Cerebellar nuclear complex (tissue), 1 donor: Measurements from ENCODE around the gene SYPL2.
"Not testable (repeated sequence)": the region's sequence is repeated elsewhere in the genome, so short reads cannot be mapped to it uniquely, and the experiment has no call there.

Experiments used
- DNase-seq, 2 experiments: peaks; one replicate each; lab custom pipeline; 2025; lab: John Stamatoyannopoulos, UW

SYPL2 gene

DNA sequence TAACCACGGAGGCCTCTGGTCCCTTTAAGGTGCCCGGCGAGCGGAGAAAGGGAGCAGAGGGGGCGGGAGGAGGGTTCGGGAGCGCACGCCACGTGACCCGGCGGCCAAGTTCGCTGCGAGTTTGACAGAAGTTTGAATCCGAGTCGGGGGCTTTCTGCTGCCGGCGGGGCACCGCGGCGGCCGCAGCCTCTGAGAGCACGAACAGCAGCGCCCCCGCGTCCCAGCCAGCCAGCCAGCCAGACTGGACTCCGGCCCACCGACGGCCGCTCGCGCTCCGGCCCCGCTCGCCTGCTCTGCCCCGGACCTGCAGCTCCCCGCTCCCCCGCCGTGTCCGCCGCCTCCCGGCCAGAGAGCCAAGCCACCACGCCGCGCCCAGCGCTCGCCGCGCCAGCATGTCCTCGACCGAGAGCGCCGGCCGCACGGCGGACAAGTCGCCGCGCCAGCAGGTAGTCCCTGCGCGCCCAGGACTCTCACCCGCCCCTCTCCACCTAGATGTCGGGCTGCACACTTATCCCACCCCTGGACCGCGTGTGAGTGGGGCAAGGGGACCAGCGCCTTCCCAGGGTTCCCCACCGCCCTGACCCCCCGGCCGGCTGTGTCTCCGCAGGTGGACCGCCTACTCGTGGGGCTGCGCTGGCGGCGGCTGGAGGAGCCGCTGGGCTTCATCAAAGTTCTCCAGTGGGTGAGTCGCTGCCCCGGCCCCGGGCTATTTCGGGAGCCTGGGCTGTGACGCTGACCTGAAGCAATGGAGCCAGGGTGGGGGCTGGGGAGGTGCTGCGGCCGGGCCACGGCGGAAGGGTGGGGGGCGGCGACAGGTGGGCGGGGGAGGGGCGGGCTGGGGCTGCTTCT is at the start of gene SYPL2:
Gene SYPL2 (plus strand): TSS at position 95 of the 849 bp plus-strand sequence. CDS start 298 bp downstream, at position 393.
- DNase-seq, result no peak

DNA sequence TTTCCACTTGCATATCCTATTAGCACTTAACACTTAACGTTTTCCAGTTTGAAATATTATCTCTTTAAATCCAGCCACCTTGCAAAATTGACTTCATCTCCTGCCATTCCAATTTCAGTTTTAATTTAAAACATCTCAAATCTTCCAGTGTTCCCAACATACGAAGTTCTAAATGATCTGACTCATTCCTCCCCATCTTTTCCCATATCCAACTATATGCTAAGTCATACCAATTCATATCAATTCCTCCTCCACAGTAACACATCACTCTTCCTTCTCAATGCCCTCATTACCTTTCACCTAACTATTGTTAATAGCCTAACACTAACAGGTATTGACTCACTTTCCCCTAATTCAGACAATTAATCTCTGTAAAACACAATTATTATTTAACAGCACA is 42.8 kb upstream of the SYPL2 start:
- no peak for DNase-seq

DNA sequence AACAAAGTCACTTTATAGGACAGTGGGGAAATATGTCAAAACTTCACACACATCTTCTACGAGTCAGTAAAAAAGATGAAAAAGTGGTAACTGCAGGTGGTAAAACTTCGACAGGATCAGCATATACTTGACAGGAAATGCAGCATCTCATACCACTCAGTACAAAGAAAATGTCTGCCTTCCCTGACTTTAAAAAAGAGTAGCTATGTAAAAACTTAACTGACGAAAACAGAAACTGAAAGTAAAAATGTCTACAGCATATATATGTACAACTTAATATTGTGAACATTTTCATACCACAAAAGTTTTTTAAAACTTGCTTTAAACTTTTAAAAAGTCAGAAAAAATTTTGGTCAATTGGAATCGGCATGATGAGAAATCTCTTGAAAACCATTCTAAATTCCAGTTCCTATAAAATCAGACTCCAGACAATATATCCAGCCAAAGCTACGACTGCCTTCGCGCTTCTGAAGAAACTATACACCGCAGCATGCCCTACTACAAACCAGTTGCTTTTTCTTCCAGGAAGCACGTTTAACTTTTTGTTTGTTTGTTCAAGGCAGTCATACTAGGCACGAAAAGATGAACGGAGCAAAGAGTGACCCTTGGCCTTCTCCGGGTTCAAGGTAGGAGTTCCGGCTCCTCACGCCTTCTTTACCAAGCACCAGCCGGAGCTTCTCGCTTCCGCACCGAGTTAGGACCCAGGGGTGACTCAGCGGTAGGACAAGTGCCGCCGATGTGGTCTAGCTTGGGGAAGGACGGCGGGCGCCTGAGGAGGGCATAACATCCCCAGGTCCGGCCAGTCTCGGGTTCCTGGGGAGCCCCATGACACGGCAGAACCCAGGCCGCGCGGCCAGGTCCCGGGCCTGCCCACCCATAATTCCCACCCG is 40.7 kb upstream of the SYPL2 start:
- no peak for DNase-seq

DNA sequence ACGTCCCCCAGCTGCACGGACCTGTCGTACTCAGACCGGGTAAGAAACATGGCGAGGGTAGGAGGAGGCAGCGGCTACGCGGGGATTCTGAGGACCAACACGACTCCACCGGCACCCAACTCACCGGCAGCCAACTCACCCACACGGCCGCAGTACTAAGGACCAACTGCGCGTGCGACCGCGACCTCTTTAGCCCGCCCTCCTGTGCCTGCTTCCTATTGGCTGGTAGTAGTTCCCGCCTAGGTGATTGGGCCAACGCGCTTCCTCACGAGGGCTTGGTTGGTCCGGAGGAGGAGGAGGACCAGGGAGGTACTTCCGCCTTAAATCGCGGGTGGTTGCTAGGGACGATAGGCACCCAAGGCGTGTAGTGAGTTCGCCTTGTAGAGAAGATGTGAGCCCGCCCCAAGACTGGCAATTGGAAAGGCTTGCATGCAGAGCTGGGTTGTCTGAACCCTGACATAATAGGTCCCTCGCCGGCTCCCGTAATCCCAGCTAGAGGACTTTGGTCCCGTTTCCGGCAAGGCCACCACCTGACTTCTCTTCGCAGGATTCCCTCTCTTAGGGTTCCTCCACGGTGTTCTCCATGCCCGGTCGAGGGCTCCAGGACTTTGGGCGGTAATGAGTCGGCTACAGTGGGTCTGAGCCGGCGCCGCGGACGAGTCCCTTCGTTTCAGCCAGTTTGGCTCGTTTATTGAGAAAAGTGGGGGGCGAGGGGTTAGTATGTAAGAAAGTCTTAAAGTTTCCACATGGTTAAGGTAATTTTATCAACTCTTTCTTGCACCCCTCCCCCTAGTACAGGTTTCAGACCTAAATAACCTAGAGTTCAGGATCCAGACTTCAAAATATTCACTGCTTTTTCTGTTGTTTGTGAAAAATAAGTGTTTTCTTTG is 39.8 kb upstream of the SYPL2 start, which contains the start of gene PSMA5:
Gene PSMA5 (minus strand): TSS at position 168 of the 890 bp plus-strand sequence. CDS start 118 bp downstream, at position 50.
- peak; percentile 93 to 95 for DNase-seq

DNA sequence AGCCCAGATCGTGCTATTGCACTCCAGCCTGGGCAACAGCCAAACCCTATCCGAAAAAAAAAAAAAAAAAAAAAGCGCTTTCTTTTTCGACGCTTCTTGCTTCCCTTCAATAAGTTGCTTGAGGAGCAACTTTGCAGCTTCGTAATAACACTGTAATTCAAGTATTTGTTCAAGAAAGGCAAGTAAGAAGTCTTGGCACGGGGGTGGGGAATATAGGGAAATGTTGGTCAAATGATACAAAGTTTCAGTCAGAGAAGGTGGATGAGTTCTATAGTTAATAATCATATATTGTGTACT is 39.2 kb upstream of the SYPL2 start:
- no peak for DNase-seq

DNA sequence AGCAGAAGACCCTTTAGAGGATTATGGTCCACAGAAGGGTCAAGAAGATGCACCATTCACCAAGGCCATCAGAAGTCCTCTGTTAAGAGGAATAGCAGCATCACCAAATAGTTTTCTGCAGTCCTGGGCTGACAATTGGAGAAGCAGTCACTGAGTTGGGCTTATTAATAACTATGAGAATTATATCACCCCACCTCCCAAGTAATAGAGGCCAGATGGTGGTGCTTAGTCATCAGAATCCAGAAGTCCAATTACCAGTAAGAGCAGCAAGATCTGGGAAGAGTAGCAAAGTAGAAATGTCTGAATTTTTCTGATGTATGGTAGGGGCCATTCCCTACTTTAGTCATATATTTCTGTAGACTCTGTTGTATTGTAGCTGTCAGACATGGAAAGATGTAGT is 34.0 kb upstream of the SYPL2 start:
- DNase-seq, result no peak

DNA sequence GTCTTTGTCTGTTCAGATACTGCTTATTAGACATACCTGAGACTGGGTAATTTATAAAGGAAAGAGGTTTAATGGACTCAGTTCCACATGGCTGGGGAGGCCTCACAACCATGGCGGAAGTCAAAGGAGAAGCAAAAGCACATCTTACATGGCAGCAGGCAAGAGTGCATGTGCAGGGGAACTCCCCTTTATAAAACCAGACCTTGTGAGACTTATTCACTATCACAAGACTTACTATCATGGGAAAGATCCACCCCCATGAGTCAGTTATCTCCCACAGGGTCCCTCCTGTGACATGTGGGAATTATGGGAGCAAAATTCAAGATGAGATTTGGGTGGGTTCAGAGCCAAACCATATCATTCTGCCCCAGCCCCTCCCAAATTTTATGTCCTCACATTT is 33.0 kb upstream of the SYPL2 start:
- no peak for DNase-seq

DNA sequence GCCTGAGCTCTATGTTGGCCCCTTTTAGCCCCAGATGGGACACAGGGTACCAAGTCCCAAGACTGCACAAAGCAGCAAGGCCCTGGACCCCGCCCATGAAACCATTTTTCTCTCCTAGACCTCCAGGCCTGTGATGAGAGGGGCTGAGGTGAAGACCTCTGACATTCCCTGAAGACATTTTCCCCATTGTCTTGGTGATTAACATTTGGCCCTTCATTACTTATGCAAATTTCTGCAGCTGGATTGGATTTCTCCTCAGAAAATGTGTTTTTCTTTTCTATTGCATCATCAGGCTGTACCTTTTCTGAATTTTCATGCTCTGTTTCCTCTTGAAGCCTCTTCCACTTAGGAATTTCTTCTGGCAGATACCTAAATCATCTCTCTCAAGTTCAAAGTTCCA is 31.9 kb upstream of the SYPL2 start:
- no peak for DNase-seq

DNA sequence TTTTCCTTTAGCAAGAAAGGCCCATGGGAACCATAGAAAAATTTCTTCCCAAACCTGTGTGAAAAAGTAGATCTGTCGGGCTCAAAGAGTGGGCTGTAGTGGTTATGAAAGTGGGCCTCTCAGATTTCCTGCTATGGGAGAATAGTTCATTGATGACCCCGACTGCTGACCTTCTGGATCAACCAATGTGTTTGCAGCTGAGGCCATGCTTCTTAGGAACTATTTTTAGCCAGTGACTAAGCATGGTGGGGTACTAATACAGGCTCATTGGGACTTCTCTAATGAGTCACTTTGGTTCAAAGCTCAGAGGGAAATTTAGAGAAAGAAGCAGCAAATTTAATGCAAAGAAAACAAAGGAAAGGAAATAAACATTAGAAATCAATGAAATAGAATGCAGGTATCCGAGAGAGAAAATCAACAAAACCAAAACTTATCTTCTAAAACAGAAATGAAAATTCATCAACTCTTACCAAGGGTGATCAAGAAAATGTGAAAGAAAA is 27.5 kb upstream of the SYPL2 start:
- no peak for DNase-seq

DNA sequence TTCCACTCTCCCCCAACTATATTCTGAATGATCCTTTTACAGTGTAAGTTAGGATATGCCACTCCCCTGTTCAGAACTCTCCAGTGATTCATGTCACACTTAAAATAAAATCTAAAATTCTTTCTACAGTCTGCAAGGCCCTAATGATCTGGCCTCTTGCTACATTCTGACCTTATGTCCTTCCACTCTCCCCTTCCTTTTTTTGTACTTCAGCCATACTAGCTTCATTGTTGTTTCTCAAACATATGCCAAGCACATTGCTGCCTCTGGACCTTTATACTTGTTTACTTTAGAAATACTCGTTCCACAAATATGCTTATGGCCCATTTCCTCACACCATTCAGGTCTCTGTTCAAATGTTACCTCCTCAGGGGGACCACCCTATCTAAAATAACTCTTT is 25.3 kb upstream of the SYPL2 start:
- no peak for DNase-seq

DNA sequence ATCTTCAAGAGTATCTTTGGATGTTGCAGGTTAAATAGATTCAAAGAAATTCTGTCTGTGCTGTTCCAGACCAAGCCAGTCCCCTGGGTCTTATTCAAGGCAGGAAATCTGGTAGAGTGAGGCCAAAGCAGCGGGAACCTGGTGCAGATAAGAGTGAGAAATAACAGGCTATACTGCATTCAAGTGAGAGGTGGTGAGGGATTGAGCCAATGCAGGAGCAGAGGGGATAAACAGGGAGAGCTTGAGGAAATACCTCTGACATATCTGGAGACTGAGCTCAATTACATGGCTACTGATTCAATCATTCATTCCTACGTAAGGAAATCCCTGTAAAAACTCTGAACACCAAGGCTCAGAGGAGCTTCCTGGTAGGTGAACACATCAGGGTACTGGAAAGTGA is 22.9 kb upstream of the SYPL2 start:
- no peak for DNase-seq

DNA sequence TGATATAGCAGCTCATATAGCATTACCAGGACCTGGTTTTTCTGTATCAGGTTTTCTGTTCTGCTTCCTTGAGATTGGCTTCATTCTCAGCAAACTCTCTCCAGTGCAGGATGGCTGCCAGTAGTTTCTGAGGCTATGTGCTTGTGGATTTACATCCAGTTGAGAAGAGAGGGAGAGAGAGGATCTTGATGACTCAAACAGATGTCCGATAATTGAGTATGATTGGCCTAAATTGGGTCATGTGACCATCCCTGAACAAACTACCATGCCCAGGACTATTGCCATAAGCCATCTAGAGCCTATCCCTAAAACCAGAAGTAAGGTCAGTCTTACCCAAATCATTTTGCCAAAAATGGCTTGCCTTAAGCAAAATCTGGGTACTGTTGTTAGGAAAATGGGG is 22.0 kb upstream of the SYPL2 start:
- DNase-seq, result no peak

DNA sequence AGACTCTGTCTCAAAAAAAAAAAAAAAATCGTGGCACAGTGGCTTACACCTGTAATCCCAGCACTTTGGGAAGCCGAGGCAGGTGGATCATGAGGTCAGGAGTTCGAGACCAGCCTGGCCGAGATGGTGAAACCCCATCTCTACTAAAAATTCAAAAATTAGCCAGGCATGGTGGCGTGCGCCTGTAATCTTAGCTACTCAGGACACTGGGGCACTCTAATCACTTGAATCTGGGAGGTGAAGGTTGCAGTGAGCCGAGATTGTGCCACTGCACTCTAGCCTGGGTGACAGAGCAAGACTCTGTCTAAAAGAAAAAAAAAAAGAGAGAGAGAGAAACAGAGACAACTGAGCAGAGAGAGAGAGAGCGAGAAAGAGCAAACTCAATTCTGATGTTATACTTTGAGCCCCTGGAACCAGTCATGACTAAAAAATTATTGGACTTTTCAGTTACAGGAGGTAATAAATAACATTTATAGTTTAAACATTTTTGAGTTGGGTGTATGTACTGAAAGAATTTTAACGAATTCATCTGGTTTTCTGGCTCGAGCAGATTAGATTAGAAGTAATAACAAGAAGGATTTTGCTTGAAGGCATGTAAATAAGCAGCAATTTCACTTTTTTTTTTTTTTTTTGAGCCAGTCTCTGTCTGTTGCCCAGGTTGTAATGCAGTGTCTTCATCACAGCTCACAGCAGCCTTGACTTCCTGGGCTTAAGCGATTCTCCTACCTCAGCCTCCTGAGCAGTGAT is 20.2 kb upstream of the SYPL2 start:
- not testable (repeated sequence) for DNase-seq

DNA sequence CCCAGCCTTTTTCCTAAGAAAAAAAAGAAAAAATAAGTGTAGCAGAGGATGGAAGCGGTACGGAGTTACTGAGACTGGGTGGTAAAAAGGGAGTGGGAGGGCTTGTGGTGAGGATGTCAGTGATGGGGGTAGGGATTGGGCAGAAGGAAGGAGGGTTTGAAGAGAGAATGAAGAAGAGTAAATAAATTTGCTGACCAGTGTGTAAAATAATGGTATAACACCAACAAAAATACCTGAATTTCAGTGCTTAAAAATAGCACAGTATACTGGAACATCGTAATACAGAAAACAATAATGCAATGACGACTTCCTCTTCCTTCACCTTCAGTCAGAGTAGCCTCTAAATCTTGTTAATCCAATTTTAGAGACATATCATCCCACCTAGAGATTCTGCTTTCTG is 18.8 kb upstream of the SYPL2 start:
- no peak for DNase-seq

DNA sequence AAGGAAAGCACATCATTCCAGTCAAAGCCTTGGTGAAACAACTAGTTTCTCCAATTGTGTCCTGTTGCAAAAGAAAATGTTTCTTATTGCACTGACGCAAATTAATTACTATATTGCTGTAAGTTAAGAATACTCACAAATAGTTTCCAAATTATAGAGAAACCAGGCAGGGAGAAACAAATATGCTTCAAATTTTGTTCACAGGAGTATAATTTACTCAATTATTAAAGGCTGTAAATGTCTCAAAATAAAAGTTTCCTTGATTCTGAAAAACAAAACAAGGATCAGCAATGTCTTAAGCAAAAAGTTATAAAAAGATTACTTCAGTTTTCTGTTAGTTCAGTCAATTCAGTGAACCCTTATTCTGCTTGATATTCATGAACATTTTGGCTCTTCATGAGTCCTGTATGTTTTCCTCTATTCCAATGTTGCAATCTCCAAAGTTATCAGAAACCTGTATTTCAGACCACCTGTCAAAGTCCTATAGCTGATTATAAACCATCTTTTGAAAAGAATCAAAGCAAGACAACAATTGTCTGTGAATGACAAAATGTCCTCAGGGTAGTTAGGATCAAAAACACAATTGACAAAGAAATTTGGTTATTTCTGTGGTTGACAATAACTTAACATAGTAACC is 11.7 kb upstream of the SYPL2 start:
- no peak for DNase-seq

DNA sequence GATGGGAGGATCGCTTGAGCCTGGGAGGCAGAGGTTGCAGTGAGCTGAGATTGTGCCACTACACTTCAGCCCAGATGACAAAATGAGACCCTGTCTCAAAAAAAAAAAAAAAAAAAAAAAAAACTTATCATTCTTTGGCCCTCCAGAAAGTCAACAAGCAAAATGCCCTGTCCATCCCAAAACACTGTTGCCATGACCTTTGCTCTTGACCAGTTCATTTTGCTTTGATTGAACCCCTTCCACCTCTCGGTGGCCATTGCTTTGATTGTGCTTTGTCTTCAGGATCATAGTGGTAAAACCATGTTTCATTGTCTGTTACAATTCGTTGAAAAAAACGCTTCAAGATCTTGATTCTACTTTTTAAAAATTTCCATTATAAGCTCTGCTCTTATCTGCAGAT is 8.5 kb upstream of the SYPL2 start:
- DNase-seq, result no peak

DNA sequence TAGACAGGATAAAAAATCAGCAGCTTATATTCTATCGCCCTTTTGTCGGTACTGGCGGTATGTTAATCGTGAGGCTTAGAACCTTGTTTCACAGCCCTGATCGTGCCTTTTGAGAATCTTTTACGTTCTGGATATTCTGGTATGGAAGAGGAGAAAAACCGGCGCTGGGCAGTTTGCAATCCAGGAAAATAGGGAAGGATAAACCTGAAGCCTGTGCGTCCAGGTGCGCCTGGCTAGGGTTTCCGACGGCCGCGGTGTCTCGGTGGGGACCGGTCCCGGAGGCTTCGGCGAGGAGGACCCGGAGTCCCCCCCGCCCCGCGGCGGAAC is 258 bp upstream of the SYPL2 start:
- no peak for DNase-seq

DNA sequence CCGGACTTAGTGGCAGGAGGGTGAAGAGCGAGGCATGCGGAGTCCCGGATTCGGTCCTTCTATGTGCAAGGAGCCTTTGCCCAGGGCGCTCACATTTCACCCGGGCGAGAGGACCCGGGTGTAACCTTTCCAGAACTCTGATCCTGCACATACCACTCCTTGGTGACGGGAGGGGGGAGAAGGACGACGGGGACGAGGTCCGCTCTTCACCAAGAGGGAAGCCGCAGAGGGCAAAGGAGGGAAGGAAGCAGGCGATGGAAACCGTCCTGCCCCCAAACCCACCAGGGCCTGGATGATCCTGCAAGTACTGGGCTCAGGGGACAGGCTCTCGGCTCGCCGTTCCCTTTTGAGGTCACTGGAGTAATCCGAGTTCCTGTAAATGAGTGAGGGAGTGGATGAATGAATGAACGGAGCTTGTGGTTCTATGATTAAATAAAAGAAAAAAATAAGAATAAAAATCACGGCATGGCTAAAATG is 993 bp downstream of the SYPL2 start:
- DNase-seq, result no peak

DNA sequence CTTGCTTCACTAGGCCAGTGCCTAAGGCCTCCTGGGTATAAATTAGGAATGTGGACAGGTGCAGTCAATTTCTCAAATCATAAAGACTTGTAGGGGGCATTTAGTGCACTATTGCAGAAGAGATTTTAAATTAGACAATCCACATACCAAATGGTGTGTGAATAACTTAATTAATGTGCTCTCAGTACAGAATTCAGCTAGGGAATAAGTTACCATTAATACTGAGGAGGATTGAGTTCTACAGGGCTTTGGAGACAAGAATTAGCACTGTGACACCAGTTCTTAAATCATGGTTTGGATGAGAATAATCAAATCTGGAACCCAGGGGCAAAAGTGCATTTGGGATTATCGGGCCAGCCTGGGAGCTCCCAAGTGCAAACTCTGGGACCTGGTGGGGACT is 1.7 kb downstream of the SYPL2 start:
- DNase-seq, result no peak

DNA sequence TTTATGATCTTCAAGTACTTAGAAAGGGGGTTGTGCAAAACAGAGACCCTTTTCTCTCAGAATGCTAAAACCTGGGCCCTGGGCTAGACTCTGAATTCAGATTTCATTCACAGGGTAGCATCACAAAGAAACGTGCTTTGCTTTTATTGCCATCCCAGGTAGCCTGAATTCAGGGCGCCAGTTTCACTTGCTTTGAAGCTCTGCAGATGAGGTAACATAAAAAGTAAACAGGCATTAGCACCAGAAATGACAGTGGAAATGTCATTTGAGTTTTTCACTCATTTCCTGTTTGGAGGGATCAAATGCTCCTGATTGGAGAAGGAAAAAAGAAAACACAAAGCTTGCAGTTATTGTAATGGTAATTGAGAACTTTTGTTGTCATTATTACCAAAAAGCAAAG is 2.6 kb downstream of the SYPL2 start:
- no peak for DNase-seq

DNA sequence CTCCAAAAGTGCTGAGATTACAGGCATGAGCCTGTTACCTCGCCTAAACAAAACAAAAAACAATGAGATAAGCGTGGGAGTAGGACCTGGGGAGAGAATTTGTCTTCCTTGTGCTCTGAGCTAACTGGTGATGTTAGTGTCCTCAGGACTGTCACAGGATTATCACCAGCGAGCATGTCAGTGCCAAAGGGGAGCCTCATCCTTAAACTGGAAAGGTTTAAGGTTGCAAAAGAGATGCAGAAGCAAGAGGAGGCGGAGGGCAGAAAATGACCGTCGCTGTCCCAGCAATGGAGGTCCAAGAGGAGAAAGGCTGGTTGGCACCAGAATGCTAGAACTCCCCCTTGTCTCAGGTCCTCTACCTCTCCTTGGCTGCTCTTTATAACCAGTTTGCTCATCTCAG is 3.9 kb downstream of the SYPL2 start:
- no peak for DNase-seq
